ENCODE measurements around the gene PLA2G5. TPM values are rescaled to one million over a fixed set of nuclear protein-coding genes. Genes with fewer than 3 reads are reported as not detected.

Gene PLA2G5
- total and polyA plus RNA-seq, 2 donors from 2014 or later, result 0.47 to 0.58 TPM

GRCh38 chr1:20070357-20070756 lies 363 bp downstream of the PLA2G5 start:
- no peaks in the 10 kb centered on the region for H3K4me1 ChIP-seq (ENCODE audit: control insufficient read depth in 2 of 3, insufficient read depth in 2 of 3, low read depth in 1 of 3, low read length in 3 of 3)
- H3K9me3 ChIP-seq (ENCODE audit: control insufficient read depth in 2 of 3, insufficient read depth in 1 of 3, low read length in 3 of 3), result no peaks in the 10 kb centered on the region
- H3K9ac ChIP-seq (ENCODE audit: low read length in 3 of 3), result no peak overlapping the region
- FAIRE-seq, result no peak
- TF ChIP-seq CTCF (IDR thresholded peaks at IDR 0.05; ENCODE audit: borderline replicate concordance, extremely low read depth, insufficient read depth), result no peak
- intact Hi-C loops (cut with DNase I), result no loop called here
- no peaks in the 10 kb centered on the region for H3K36me3 ChIP-seq (ENCODE audit: control insufficient read depth in 2 of 3, insufficient read depth in 3 of 3, low read length in 3 of 3)
- no peak overlapping the region for H3K27ac ChIP-seq (ENCODE audit: low read depth in 2 of 2, low read length in 2 of 2)
- H3K4me3 ChIP-seq (ENCODE audit: low read length in 3 of 3), result no peak overlapping the region
- no peak for DNase-seq
- H3K27me3 ChIP-seq (ENCODE audit: control insufficient read depth, insufficient read depth, low read length), result no peaks in the 10 kb centered on the region

DNA sequence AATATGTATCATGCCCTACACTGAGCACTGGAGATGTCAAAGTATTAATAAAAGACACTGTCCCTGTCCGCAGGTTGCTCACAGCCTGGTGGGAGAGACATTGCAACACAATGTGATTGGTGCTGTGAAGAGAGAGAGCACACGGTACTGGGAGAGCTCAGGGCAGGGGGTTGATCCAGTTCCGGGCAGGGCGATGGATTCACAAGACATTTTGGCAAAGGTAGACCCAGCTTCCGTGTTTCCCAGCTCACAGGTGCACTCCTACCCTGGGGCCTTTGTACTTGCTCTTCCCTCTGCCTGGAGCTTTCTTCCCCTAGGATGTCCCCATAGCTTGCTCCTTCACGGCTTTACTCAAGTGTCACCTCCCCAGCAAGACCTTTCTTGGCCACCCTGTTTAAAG lies 1.4 kb downstream of the PLA2G5 start:
- no peak overlapping the region for H3K4me3 ChIP-seq (ENCODE audit: low read length in 3 of 3)
- no peak overlapping the region for H3K27ac ChIP-seq (ENCODE audit: low read depth in 2 of 2, low read length in 2 of 2)
- intact Hi-C loops (cut with DNase I), result no loop called here
- no peaks in the 10 kb centered on the region for H3K4me1 ChIP-seq (ENCODE audit: control insufficient read depth in 2 of 3, insufficient read depth in 2 of 3, low read depth in 1 of 3, low read length in 3 of 3)
- no peak for DNase-seq
- H3K36me3 ChIP-seq (ENCODE audit: control insufficient read depth in 2 of 3, insufficient read depth in 3 of 3, low read length in 3 of 3), result no peaks in the 10 kb centered on the region
- no peaks in the 10 kb centered on the region for H3K9me3 ChIP-seq (ENCODE audit: control insufficient read depth in 2 of 3, insufficient read depth in 1 of 3, low read length in 3 of 3)
- no peak overlapping the region for H3K9ac ChIP-seq (ENCODE audit: low read length in 3 of 3)
- FAIRE-seq, result no peak
- no peaks in the 10 kb centered on the region for H3K27me3 ChIP-seq (ENCODE audit: control insufficient read depth, insufficient read depth, low read length)
- TF ChIP-seq CTCF (IDR thresholded peaks at IDR 0.05; ENCODE audit: borderline replicate concordance, extremely low read depth, insufficient read depth), result no peak

DNA sequence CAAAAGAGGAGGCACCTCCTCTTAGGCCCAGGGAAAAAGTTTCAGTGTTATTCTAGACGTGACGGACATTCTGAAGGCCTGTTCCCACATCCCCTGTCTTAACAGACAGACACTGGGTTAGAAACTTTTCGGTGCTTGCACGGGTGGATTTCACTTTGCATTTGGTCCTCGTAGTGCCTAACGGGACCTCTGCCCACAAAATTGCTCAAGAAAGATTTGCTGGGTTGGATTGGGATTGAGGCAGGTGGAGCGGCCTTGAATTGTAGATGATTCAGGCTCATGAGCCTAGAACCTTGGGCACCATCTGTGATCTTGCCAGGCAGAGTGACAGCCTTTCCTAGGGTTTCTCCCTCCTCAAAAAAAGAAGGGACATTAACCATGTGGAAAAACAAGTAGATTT lies 2.8 kb downstream of the PLA2G5 start:
- TF ChIP-seq CTCF (IDR thresholded peaks at IDR 0.05; ENCODE audit: borderline replicate concordance, extremely low read depth, insufficient read depth), result no peak
- Histone ChIP-seq H3K36me3 (ENCODE audit: control insufficient read depth in 2 of 3, insufficient read depth in 3 of 3, low read length in 3 of 3) (no peaks in the 10 kb centered on the region), H3K27ac (ENCODE audit: low read depth in 2 of 2, low read length in 2 of 2) (no peak overlapping the region), H3K9ac (ENCODE audit: low read length in 3 of 3) (no peak overlapping the region), H3K4me1 (ENCODE audit: control insufficient read depth in 2 of 3, insufficient read depth in 2 of 3, low read depth in 1 of 3, low read length in 3 of 3) (no peaks in the 10 kb centered on the region), H3K27me3 (ENCODE audit: control insufficient read depth, insufficient read depth, low read length) (no peaks in the 10 kb centered on the region), H3K4me3 (ENCODE audit: low read length in 3 of 3) (no peak overlapping the region), H3K9me3 (ENCODE audit: control insufficient read depth in 2 of 3, insufficient read depth in 1 of 3, low read length in 3 of 3) (no peaks in the 10 kb centered on the region)
- intact Hi-C loops (cut with DNase I), result no loop called here
- no peak for FAIRE-seq
- DNase-seq, result no peak

DNA sequence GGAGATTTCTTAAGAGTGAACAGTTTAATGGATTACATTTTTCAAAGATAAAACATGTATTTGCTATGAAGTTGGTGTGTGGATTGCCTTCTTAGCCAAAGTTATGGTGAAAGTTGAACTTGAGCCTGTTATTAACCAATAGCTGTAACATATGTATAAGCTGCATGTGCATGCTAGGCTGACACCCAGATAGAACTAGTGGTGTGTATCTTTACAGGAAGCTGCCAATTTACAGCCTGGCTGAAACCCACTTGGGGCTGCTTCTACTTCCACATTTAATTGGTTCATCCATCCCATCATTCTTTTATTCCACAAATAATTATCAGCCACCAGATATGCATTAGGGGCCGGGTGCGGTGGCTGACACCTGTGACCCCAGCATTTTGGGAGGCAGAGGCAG lies 3.3 kb downstream of the PLA2G5 start:
- intact Hi-C loops (cut with DNase I), result no loop called here
- Histone ChIP-seq H3K9ac (ENCODE audit: low read length in 3 of 3) (no peak overlapping the region), H3K4me3 (ENCODE audit: low read length in 3 of 3) (no peak overlapping the region), H3K36me3 (ENCODE audit: control insufficient read depth in 2 of 3, insufficient read depth in 3 of 3, low read length in 3 of 3) (no peaks in the 10 kb centered on the region), H3K9me3 (ENCODE audit: control insufficient read depth in 2 of 3, insufficient read depth in 1 of 3, low read length in 3 of 3) (no peaks in the 10 kb centered on the region), H3K27ac (ENCODE audit: low read depth in 2 of 2, low read length in 2 of 2) (no peak overlapping the region), H3K27me3 (ENCODE audit: control insufficient read depth, insufficient read depth, low read length) (no peaks in the 10 kb centered on the region), H3K4me1 (ENCODE audit: control insufficient read depth in 2 of 3, insufficient read depth in 2 of 3, low read depth in 1 of 3, low read length in 3 of 3) (no peaks in the 10 kb centered on the region)
- TF ChIP-seq CTCF (IDR thresholded peaks at IDR 0.05; ENCODE audit: borderline replicate concordance, extremely low read depth, insufficient read depth), result no peak
- FAIRE-seq (no peak), DNase-seq (no peak)

All from kidney (tissue), 14 donors.